ENCODE data around the gene SLIT1.

SLIT1 gene

DNA sequence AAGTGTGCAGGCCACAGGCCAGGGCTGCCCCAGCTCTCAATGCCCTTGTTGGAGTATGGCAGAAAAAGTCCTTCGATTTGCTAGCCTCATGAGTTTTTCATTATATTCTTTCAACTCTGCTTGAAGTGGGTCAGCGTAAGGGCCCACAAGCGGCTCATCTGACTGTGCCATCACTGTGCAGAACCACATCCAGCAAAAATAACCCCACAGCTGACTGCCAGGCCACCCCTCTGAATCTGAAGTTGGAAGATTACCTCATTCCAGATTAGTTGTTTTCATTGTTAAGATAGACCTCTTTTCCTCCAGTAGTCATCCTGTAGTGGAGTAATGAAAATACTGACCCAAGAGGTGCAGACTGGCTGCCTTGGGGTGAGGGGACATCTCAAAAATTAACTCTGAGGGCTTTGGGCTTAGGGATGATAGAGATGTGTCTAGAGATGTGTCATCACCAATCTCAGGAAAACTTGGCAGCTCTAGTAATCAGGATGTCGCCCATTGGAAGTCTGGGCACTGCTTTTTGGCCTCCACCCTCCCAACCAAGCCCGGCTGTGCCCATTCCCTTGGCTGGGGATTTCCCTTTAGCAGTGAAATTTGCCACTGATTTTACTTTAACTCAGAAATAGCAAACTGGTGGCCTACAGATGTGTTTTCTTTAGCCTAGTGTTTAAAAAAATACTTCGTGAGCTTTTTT lies 189.3 kb downstream of the SLIT1 start:
- DNase-seq: no peak

DNA sequence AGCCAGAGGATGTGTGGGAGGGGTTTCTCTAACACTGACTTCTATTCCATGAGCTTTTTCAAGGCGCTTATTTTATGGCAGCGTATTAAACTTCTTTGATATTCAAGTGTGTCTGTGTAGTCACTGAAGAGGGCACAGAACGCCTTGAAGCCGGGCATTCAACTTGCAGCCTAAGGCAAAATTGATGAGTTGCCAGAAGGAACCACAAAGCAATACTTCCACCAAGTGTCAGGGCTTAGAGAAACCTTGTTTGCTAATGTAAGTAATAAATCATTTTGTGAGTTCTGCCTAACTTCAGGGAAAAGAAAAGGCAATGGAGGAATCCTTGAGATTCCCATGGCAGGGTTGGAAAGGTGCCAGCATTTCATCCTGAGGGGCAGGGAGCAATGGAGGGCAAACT lies 189.9 kb downstream of the SLIT1 start:
- no peak for DNase-seq

DNA sequence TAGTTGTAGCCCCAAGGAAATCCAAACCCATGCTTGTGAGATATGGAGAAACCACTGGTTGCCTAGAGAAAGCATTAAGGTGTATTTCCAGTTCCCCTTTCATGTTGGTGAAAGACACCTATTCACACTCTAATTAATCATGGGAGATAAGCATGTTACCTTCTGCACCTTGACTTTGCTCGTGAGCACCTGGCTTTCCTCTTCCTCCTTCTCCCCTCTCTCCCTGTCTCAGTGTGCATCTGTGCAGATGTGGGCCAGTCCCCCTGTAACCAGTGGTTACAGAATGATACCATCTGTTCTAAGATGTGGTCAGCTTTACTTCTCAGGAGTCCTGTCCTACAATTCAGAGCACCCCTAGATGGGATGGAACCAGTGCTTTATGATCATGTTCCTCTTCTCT lies 193.0 kb downstream of the SLIT1 start:
- no peak for DNase-seq

- no peak for DNase-seq
These were observed 194.4 kb downstream of the SLIT1 start for GRCh38 chr10:96991313-96991841.

DNA sequence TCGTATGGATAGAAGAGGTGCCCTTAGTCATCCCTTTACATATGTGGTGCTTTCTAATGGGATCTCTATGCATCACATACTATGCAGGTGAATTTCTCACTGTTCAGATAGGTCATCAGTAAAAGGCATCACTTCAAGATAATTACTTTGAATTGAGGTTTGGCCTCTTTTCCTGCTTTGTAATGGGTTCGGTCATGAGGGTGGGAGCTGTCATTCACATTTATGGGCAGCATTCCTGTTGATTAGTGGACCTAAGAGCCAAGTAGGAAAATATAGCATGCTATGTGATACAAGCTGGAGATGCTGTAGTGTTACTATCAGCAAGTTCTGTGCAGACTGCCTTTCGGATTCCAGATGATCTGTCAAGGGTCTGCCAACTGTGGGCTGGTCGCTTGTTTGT lies 197.3 kb downstream of the SLIT1 start:
- DNase-seq: no peak

- no peak for DNase-seq
These were observed 197.9 kb downstream of the SLIT1 start for GRCh38 chr10:96987842-96988175.

DNA sequence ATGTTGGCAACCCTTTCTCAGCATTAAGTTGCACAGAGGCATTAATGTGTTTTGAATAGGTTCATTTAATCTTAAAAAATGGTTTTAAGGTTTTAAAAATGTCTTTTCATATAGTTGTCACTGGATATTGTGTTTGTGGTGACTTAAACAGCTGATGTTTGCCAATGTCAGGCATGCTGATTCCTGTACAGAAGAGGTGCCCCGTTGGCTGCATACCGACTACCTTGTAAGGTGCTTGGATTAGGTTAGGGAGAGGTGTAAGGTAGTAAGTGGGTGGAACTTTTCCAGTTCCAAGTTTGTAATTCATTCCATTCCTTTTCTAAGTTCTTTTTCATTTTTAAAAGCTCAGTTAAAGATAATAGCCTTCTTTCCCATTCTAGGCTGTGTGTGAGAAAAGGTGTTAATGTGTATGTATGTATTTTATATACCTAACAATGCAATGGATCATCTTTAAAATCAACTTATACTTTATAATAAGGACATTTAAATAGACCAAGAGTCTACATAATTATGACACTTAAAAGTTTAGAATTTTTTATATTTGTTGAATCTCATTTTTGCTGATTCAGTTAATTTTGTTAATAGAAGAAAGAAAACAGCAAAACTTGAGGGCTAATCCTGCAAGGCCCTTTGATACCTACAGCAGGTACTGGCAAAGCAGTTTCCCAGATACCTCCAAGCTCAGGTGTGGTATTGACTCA lies 198.5 kb downstream of the SLIT1 start:
- DNase-seq: no peak

GRCh38 chr10:96986200-96986856 lies 199.4 kb downstream of the SLIT1 start:
- DNase-seq: no peak

DNA sequence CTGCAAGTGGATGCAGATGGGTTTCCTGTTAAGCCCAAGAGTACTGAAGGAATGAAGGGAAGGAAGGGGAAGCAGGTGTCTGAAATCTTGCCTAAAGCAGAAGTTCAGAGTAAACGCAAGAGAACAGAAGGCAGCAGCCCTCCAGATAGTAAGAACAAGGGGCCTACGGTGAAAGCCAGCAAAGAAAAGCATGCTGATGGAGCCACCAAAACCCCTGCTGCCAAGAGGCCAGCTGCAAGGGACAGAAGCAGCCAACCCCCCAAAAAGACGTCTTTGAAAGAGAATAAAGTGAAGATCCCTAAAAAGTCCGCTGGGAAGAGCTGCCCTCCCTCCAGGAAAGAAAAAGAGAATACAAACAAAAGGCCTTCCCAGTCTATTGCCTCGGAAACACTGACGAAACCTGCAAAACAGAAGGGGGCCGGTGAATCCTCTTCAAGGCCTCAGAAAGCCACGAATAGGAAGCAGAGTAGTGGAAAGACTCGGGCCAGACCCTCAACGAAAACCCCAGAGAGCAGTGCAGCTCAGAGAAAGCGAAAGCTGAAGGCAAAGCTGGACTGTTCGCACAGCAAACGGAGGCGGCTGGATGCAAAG lies 201.1 kb downstream of the SLIT1 start:
- no peak for DNase-seq

- DNase-seq: no peak
These were observed 203.4 kb downstream of the SLIT1 start for GRCh38 chr10:96982149-96982930.

DNA sequence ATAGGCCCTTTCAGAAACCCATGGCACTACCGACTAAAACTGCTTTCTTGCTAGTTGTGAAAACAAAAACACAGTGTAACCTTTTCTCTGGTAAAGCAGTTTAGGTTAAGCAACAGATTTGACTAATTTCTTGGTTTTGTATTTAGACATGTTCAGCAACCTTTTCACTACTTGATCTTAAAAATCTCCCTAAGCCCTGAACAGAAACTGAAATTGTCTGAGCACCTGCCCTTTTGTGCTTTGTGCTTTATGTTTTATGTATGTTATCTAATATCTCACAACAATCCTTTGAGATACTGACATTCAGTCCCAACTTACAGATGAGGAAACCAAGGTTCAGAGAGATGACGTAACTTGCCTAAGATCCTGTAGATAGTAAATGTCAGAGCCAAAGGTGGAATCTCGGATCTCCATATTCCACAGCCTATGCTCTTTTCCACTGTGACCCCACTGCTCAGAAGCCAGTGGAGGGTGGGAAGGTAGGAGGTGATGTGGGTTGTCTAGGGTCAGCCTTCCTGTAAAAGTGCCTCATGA lies 207.1 kb downstream of the SLIT1 start:
- no peak for DNase-seq

DNA sequence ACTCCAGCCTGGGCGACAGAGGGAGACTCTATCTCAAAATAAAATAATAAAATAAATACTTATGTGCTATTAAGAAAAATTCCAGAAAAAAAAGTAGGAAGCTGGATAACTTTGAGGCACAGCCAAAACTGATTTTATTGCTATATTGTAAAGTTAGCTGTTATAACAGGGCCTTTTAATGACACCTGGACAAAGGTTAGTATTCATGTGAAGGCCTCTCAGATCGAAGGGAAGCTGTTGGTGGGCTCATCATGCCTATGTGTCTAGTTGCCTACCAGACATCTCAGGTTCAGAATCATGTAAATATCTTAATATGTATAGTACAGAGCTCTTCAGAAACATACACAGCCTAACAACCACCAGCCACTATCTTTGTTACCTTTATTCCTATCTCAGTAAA lies 210.6 kb downstream of the SLIT1 start:
- no peak for DNase-seq

DNA sequence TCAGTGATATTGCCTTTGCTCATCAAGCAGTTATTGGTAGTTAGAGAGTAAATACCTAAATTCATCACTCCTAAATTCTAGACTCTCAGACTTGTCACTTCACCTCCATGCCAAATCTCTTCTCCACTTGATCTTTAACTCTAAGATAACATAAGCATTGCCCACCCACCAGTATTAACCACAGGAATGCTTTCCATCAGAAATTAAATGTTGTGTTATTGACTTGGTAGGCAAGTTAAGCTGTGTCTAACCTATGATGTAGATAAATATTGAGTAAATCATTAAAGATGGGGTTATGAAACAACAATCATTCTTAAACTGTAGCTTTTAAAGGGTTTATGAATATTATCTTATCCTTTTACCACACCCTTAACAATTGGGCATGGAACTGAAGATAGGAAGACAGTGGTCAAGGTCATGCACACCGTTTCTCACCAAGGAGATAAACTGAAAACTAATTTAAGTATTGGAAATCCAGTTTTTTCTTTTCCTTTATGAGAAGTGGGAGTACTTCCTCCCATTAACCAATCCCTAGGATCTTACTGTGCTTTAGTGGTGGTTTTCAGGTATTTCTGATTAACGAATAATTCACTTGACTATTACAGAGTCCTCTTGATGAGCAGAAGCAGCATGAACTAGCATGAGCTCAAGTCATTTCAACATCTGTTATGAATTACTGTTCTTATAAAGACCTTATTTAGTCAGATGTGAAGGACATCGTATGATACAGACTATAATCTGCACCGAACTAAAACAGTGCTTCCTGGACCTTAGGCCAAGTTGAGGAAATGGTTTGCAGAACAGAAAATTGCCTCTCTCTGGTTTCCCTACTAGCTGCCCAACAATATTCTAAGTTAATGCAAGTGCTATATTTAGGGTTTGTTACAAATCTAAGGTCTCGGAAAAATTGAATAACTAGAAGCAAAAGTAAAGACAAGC lies 211.7 kb downstream of the SLIT1 start:
- DNase-seq: no peak

DNA sequence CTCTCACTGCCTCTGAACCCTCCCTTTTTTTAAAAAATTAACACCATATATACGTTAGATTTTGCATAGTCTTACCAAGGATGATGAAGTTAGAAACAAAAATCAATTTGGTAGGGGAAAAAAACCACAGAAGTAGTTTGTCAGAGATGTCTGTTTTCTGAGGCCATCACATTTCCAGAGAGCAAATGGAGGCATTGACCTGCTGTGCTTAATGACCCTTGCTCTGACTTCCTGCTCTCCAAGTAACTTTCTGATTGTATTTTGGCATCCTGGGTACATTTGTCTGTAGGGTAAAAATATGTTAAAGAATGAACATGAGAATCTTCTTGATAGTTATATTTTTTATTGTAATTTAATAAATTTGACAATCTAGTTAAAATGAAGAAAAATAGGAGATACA lies 213.5 kb downstream of the SLIT1 start:
- no peak for DNase-seq

DNA sequence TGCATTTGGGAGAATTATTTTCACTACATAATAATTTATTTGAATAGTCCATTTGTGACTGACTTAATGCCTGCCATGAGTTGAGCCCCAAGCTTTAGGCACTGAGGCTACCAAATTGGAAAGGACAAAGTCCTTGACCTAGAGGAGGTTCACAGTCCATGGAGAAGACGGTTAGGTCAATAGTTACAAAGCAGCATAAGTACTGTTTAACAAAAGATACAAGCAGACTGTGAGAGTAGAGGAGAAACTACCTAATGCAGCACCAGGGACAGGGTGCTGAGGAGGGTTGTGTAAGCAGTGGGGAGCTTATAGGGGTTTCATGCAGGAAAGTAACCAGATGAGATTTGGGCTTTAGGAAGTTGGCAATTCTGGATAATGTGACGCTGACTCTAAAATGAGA lies 214.4 kb downstream of the SLIT1 start:
- DNase-seq: no peak

- no peak for DNase-seq
These were observed 216.9 kb downstream of the SLIT1 start for GRCh38 chr10:96968682-96969423.

DNA sequence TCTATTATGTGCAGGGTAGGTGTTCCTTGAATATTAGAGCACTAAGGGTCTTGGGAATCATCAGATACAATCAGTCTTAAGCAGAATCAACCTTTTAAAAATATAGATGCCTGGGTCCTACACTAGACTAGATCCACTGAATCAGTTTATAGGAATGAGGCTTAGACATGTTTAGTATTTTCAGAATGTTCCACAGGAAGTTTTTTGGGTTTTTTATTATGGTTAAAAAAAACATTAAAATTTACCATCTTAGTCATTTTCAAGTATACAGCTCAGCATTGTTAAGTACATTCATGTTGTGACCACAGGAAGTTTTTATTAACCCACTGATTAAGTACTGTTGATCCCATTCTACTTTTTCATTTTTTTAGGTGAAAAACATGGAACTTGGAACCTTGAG lies 217.9 kb downstream of the SLIT1 start:
- DNase-seq: no peak

DNA sequence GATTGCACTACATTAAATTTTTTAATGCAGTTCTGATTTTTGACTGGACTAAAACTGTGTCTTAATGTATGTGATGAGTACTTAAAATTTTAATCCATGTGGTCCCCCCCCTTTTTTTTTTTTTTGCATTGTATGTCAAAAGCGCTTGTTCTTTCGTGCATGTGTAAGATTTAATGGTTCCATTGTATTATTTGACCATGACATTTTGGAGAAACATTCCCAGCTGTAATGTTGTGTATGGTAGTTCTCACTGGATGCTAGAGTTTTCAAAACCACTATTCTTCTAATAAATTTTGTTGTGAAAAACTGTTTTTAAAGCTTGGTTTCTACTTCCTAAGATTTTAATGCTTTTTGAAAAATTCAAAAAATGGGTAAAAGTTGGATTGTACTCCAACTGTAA lies 221.6 kb downstream of the SLIT1 start:
- no peak for DNase-seq

GRCh38 chr10:96960872-96961271 lies 224.9 kb downstream of the SLIT1 start:
- DNase-seq: no peak

GRCh38 chr10:96959733-96960132 lies 226.0 kb downstream of the SLIT1 start:
- no peak for DNase-seq

GRCh38 chr10:96958071-96958470 lies 227.7 kb downstream of the SLIT1 start:
- no peak for DNase-seq
